Sigmoid colon (tissue), 7 donors: ENCODE results near the gene TSPAN9. TPM values are rescaled to one million over a fixed set of nuclear protein-coding genes. Genes with fewer than 3 reads are reported as not detected.

ENCODE experiments used
- DNase-seq: peaks from one replicate; pipeline ENCODE4 v3.0.0-alpha.2; 2019
- H3K27ac ChIP-seq, 4 donors: fragments of 200-600 bp; sonication (generic); one replicate each; pipeline ENCODE4 v1.5.1; 2016 to 2019; ENCODE audit warnings: mild to moderate bottlenecking in 1 of 4
- H3K27me3 ChIP-seq, 3 donors: fragments of 200-600 bp; sonication (generic); one replicate each; pipeline ENCODE4 v1.5.1; 2019; ENCODE audit warnings: mild to moderate bottlenecking in 1 of 3
- H3K36me3 ChIP-seq, 4 donors: fragments of 200-600 bp; sonication (generic); one replicate each; pipeline ENCODE4 v1.5.1; 2016 to 2019
- H3K4me1 ChIP-seq, 4 donors: fragments of 200-600 bp; sonication (generic); one replicate each; pipeline ENCODE4 v1.5.1; 2017 to 2019
- H3K4me3 ChIP-seq, 4 donors: fragments of 200-600 bp; sonication (generic); one replicate each; pipeline ENCODE4 v1.5.1; 2017 to 2019; ENCODE audit warnings: mild to moderate bottlenecking in 2 of 4, moderate library complexity in 1 of 4
- H3K9me3 ChIP-seq, 4 donors: fragments of 200-600 bp in 3 of 4; sonication (generic) in 3 of 4; one replicate each; pipeline versions ENCODE4 v1.5.1 to v1.6.1; 2013 to 2019
- EP300 ChIP-seq, 4 donors: sonication (generic); formaldehyde crosslinking; IDR thresholded peaks; one replicate each; pipeline ENCODE4 v1.6.1; 2017; ENCODE audit warnings: antibody characterized with exemption in 4 of 4
- POLR2A ChIP-seq, 2 donors: fragments of 450-650 bp; IDR thresholded peaks; one replicate each; pipeline ENCODE4 v1.6.1; 2016; ENCODE audit warnings: antibody characterized with exemption in 2 of 2, mild to moderate bottlenecking in 2 of 2, moderate library complexity in 2 of 2
- POLR2AphosphoS5 ChIP-seq, 4 donors: sonication (generic); formaldehyde crosslinking; IDR thresholded peaks; one replicate each; pipeline ENCODE4 v1.6.1; 2017; ENCODE audit warnings: antibody characterized with exemption in 4 of 4
- WGBS, 2 donors: extraction: QIAGEN DNeasy Blood & Tissue Kit; methylation state at CpG; one replicate each; pipeline ENCODE4 v1.1.7; 2013; 5-methylcytosine and 5-hydroxymethylcytosine counted together
- intact Hi-C: fragments of 100-400 bp; cut with DNase I; formaldehyde crosslinking; loops from one replicate; pipeline ENCODE4 v1.15.1; 2023
- polyA plus RNA-seq, 3 donors: library from polyadenylated mRNA; stranded (reverse); fragments of 200-250 nt; gene quantifications; one replicate each; pipeline ENCODE4 v1.2.3, GENCODE V29; 2013
- total RNA-seq, 4 donors: library from RNA; depleted of rRNA; stranded (reverse); fragments of >200 nt; gene quantifications; one replicate each; pipeline ENCODE4 v1.1.0, GENCODE V29; 2016
- TF ChIP-seq, protein P1 (sequence below), 4 experiments: fragments of 450-650 bp in 3 of 4; fragments of 200-600 bp in 1 of 4; IDR thresholded peaks; one replicate each; pipeline ENCODE4 v1.5.1; 2016 to 2019; ENCODE audit warnings: antibody characterized with exemption in 4 of 4, mild to moderate bottlenecking in 3 of 4, moderate library complexity in 2 of 4
- donor health status: healthy with polysubstance abuse.
- donor health status: Bipolar disorder and iron deficiency.
- donor health status: healthy.

The TSPAN9 gene
- total and polyA plus RNA-seq, 7 donors, result 0.92 to 28.0 (median 18.2) TPM

DNA sequence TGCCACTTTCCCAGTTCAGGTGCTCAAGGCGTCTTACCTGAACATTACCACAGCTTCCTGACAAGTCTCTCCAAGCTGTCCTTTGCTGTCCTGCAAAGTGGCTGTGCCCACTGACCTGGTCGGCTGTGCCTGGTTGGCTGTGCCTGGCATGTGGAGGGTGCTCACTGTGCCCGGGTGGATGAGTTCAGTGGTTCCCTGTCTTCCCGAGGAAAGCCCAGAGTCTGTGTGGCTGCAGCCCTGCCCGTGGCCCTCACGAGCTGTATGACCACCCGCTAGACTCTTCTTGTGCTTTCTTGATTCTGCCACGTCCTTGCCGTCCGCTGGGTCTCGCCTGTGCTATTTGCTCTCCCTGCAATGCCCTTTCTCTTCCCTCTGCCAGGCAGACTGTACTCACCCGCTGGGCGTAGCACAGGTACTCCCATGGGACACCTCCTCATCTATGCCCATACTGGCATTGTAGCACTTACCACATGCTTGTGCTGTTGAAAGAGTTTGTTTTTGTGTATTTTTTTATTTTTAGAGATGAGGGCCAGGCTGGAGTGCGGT lies 95.9 kb downstream of the TSPAN9 start:
- H3K27ac ChIP-seq, result no peak overlapping the region
- TF ChIP-seq POLR2AphosphoS5 (IDR thresholded peaks at IDR 0.05), result no peak
- no peak for TF ChIP-seq EP300 (IDR thresholded peaks at IDR 0.05)
- no peak for TF ChIP-seq POLR2A (IDR thresholded peaks at IDR 0.05)
- peaks cover 0 to 8% (median 6%) of the 10 kb centered on the region in 4 donors for H3K4me1 ChIP-seq
- no peaks in the 10 kb centered on the region for H3K27me3 ChIP-seq
- no peak overlapping the region for H3K4me3 ChIP-seq
- no peak for DNase-seq
- intact Hi-C loops, result no loop called here
- no peaks in the 10 kb centered on the region for H3K9me3 ChIP-seq
- H3K36me3 ChIP-seq, result no peaks in the 10 kb centered on the region
- WGBS, 2 donors, result 89 to 93% methylated on average over 14 of the region's 14 CpGs

DNA sequence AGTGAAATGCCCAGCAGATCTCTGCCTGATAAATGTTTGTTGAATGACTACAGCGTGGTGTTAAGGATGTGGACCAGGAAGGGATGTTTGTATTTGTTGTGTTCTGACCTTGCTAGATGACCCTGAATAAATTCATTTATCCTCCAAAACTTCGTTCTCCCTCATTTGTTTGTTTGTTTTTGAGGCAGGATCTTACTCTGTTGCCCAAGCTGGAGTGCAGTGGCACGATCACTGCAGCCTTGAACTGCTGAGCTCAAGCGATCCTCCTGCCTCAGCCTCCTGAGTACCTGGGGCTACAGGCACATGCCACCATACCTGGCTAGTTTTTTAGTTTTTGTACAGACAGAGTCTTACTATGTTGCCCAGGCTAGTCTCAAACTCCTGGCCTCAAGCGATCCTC lies 96.7 kb downstream of the TSPAN9 start:
- intact Hi-C loops, result no loop called here
- WGBS, 2 donors, result 78 to 86% methylated on average over 5 of the region's 5 CpGs
- no peak for TF ChIP-seq POLR2AphosphoS5 (IDR thresholded peaks at IDR 0.05)
- no peak for TF ChIP-seq EP300 (IDR thresholded peaks at IDR 0.05)
- TF ChIP-seq POLR2A (IDR thresholded peaks at IDR 0.05), result no peak
- TF ChIP-seq, protein P1, sequence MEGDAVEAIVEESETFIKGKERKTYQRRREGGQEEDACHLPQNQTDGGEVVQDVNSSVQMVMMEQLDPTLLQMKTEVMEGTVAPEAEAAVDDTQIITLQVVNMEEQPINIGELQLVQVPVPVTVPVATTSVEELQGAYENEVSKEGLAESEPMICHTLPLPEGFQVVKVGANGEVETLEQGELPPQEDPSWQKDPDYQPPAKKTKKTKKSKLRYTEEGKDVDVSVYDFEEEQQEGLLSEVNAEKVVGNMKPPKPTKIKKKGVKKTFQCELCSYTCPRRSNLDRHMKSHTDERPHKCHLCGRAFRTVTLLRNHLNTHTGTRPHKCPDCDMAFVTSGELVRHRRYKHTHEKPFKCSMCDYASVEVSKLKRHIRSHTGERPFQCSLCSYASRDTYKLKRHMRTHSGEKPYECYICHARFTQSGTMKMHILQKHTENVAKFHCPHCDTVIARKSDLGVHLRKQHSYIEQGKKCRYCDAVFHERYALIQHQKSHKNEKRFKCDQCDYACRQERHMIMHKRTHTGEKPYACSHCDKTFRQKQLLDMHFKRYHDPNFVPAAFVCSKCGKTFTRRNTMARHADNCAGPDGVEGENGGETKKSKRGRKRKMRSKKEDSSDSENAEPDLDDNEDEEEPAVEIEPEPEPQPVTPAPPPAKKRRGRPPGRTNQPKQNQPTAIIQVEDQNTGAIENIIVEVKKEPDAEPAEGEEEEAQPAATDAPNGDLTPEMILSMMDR (IDR thresholded peaks at IDR 0.05), result no peak

DNA sequence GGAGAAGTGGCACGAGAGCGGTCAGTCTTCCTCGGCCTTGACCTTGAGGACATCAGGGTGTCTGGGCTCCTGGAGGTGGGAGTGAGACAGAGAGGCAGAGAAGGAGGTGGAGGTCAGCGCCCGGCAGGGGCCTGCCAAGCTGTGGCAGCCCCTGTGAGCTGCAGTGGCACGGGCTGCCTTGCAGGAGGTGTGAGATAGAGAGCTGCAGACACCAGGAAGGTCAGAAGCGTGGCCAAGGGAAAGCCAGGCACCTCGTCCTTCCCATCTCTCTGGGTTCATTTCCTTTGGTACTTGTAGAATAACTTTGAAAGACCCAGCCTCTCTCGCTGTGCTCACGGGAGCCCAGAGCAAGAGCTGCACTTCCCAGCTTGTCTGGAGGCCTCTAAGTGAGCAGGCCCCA lies 98.1 kb downstream of the TSPAN9 start:
- no peaks in the 10 kb centered on the region for H3K36me3 ChIP-seq
- 86 to 90% methylated on average over 10 of the region's 10 CpGs for WGBS, 2 donors
- H3K9me3 ChIP-seq, result no peaks in the 10 kb centered on the region
- no peak overlapping the region for H3K27ac ChIP-seq
- H3K4me3 ChIP-seq, result no peak overlapping the region
- intact Hi-C loops, result no loop called here
- no peaks in the 10 kb centered on the region for H3K27me3 ChIP-seq
- no peaks in the 10 kb centered on the region for H3K4me1 ChIP-seq
- DNase-seq, result no peak
- TF ChIP-seq, protein P1 (IDR thresholded peaks at IDR 0.05), result no peak
- TF ChIP-seq POLR2A (IDR thresholded peaks at IDR 0.05) (no peak), POLR2AphosphoS5 (IDR thresholded peaks at IDR 0.05) (no peak), EP300 (IDR thresholded peaks at IDR 0.05) (no peak)

More for the DNA sequence above, 96.7 kb downstream of the TSPAN9 start:
- Histone ChIP-seq H3K9me3 (no peaks in the 10 kb centered on the region), H3K4me3 (no peak overlapping the region), H3K36me3 (no peaks in the 10 kb centered on the region), H3K27me3 (no peaks in the 10 kb centered on the region), H3K4me1 (peaks cover 0 to under 1% (median 0%) of the 10 kb centered on the region in 4 donors), H3K27ac (no peak overlapping the region)
- DNase-seq, result no peak

DNA sequence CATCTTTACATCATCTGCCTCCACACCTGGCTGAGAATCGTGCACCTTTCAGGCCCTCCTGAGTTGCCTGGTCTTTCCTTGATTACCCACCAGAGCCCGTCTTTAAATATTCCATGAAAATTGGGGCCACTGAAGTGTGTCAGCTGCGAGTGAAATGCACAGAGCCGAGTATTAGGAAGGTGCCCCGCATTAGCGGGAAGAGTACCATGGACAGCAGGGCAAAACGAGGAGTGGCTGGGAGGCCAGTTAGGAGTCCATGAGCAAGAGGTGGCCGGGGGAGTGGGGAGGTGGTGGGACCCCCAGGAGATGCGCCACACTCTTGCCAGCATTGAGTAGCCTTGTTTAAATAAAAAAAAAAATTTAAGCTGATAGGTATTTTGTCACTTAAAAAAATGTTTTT lies 99.6 kb downstream of the TSPAN9 start:
- Histone ChIP-seq H3K4me1 (no peaks in the 10 kb centered on the region), H3K36me3 (no peaks in the 10 kb centered on the region), H3K9me3 (no peaks in the 10 kb centered on the region), H3K27me3 (no peaks in the 10 kb centered on the region), H3K4me3 (no peak overlapping the region), H3K27ac (no peak overlapping the region)
- 90 to 91% methylated on average over 9 of the region's 9 CpGs for WGBS, 2 donors
- intact Hi-C loops, result no loop called here
- TF ChIP-seq, protein P1 (IDR thresholded peaks at IDR 0.05), result no peak
- no peak for TF ChIP-seq POLR2AphosphoS5 (IDR thresholded peaks at IDR 0.05)
- no peak for DNase-seq

DNA sequence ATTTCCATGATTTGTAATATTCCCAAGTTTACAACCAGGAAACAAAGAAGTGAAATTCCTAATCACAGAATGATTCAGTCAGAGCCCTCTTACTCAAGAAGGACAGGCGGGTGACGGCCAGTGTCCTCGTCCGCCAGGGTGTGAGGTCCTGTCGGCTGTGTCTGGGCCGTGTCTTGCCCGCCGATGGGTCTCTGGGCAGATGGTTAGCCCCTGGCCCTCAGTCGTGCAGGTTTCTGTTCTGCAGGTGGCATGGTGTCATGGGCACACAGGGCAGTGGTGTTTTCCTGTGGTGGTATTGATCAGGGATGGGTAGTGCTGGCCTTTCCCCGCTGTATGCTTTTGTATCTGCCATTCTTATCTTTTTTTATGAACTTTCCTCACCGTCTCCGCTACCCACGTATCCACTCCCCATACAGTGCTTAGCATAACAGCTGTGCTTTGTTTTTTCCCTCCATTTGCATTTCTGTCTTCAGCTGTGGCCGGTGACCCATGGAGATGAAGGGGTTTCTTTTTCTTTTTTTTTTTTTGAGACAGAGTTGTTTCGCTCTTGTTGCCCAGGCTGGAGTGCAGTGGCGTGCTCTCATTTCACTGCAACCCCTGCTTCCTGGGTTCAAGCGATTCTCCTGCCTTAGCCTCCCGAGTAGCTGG lies 100.7 kb downstream of the TSPAN9 start:
- H3K9me3 ChIP-seq, result no peaks in the 10 kb centered on the region
- no peaks in the 10 kb centered on the region for H3K4me1 ChIP-seq
- H3K36me3 ChIP-seq, result no peaks in the 10 kb centered on the region
- H3K27ac ChIP-seq, result no peak overlapping the region
- no peak overlapping the region for H3K4me3 ChIP-seq
- intact Hi-C loops, result no loop called here
- no peaks in the 10 kb centered on the region for H3K27me3 ChIP-seq
- 81 to 83% methylated on average over 18 of the region's 18 CpGs for WGBS, 2 donors
- TF ChIP-seq POLR2AphosphoS5 (IDR thresholded peaks at IDR 0.05), result no peak
- TF ChIP-seq EP300 (IDR thresholded peaks at IDR 0.05), result no peak
- TF ChIP-seq, protein P1 (IDR thresholded peaks at IDR 0.05), result no peak
- no peak for TF ChIP-seq POLR2A (IDR thresholded peaks at IDR 0.05)
- DNase-seq, result no peak
